ENCODE measurements around the gene EMC1. TPM values are rescaled to one million over a fixed set of nuclear protein-coding genes. Genes with fewer than 3 reads are reported as not detected.
"Not testable (repeated sequence)": the region's sequence is repeated elsewhere in the genome, so short reads cannot be mapped to it uniquely, and the experiment has no call there.

EMC1 gene
- total RNA-seq, 1 donor from 2014 or later, result 28.0 TPM

- intact Hi-C loops (cut with DNase I), result loop anchor here (10.0 kb wide), 1 partner anchor 355 kb away; no protein-coding TSS in a partner anchor
- Histone ChIP-seq H3K9me3 (no peaks in the 10 kb centered on the region), H3K36me3 (peaks cover 5 to 88% of the 10 kb centered on the region in 2 donors), H3K4me3 (no peak overlapping the region), H3K4me1 (no peaks in the 10 kb centered on the region), H3K27ac (no peak overlapping the region), H3K27me3 (no peaks in the 10 kb centered on the region)
- TF ChIP-seq CTCF (IDR thresholded peaks at IDR 0.05), result no peak
- no peak for TF ChIP-seq POLR2A (IDR thresholded peaks at IDR 0.05)
- no peak for DNase-seq (ENCODE audit: extremely low spot score in 2 of 2)
Observed at GRCh38 chr1:19239876-19240275, 11.4 kb downstream of the EMC1 start.

- peaks cover 0 to 91% of the 10 kb centered on the region in 2 donors for H3K36me3 ChIP-seq
- no peak for TF ChIP-seq POLR2AphosphoS5 (IDR thresholded peaks at IDR 0.05; ENCODE audit: insufficient read depth in 1 of 2, low read depth in 1 of 2)
- TF ChIP-seq CTCF (IDR thresholded peaks at IDR 0.05), result no peak
- no peak for TF ChIP-seq POLR2A (IDR thresholded peaks at IDR 0.05)
- no peaks in the 10 kb centered on the region for H3K27me3 ChIP-seq
- H3K4me1 ChIP-seq, result no peaks in the 10 kb centered on the region
- no peaks in the 10 kb centered on the region for H3K9me3 ChIP-seq
- DNase-seq (ENCODE audit: extremely low spot score in 2 of 2), result no peak
- intact Hi-C loops (cut with DNase I), result no loop called here
- H3K4me3 ChIP-seq, result no peak overlapping the region
- no peak overlapping the region for H3K27ac ChIP-seq
Observed at GRCh38 chr1:19234224-19234623, 17.1 kb downstream of the EMC1 start.

GRCh38 chr1:19232524-19232846 lies 18.8 kb downstream of the EMC1 start:
- Histone ChIP-seq H3K4me3 (no peak overlapping the region), H3K36me3 (peaks cover 0 to 88% of the 10 kb centered on the region in 2 donors), H3K9me3 (no peaks in the 10 kb centered on the region), H3K4me1 (no peaks in the 10 kb centered on the region), H3K27me3 (no peaks in the 10 kb centered on the region), H3K27ac (no peak overlapping the region)
- intact Hi-C loops (cut with DNase I), result no loop called here
- TF ChIP-seq POLR2AphosphoS5 (IDR thresholded peaks at IDR 0.05; ENCODE audit: insufficient read depth in 1 of 2, low read depth in 1 of 2) (no peak), POLR2A (IDR thresholded peaks at IDR 0.05) (no peak), CTCF (IDR thresholded peaks at IDR 0.05) (no peak)
- no peak for DNase-seq (ENCODE audit: extremely low spot score in 2 of 2)

- Histone ChIP-seq H3K27ac (peak overlapping the region; percentile 30), H3K36me3 (peaks cover under 1 to 88% of the 10 kb centered on the region in 2 donors)
- H3K4me1 ChIP-seq; H3K27me3 ChIP-seq; H3K4me3 ChIP-seq; intact Hi-C loops (cut with DNase I); DNase-seq (ENCODE audit: extremely low spot score in 2 of 2); H3K9me3 ChIP-seq: not testable (repeated sequence)
Observed at GRCh38 chr1:19231736-19232523, 19.4 kb downstream of the EMC1 start.

- Histone ChIP-seq H3K4me3 (no peak overlapping the region), H3K9me3 (no peaks in the 10 kb centered on the region), H3K27ac (no peak overlapping the region), H3K36me3 (peaks cover 4 to 81% of the 10 kb centered on the region in 2 donors), H3K4me1 (no peaks in the 10 kb centered on the region), H3K27me3 (no peaks in the 10 kb centered on the region)
- DNase-seq (ENCODE audit: extremely low spot score in 2 of 2), result no peak
- TF ChIP-seq POLR2A (IDR thresholded peaks at IDR 0.05) (no peak), CTCF (IDR thresholded peaks at IDR 0.05) (no peak), POLR2AphosphoS5 (IDR thresholded peaks at IDR 0.05; ENCODE audit: insufficient read depth in 1 of 2, low read depth in 1 of 2) (no peak)
- intact Hi-C loops (cut with DNase I), result no loop called here
Observed at GRCh38 chr1:19229828-19230325, 21.4 kb downstream of the EMC1 start.
